Measurements from ENCODE around the gene OR5V1.

DNA sequence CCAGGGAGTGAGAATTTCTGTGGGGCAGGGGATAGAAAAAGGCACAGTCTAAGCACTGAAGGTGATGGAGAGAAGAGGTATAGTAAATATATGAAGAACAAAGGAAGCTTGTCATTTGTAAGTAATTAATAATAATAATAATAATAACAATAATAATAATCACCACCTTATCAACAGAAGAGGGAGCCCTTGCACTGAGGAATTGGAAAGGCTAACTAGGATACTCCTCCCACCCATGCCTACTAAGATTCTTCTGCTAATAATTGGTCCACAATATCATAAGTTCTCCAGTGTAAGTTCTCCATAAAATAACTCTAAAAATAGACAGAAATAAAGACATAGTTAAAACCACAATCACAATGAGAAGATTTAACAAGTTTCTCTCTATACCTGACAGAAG, 7.3 kb upstream of the OR5V1 start:
- TF ChIP-seq, protein P1, sequence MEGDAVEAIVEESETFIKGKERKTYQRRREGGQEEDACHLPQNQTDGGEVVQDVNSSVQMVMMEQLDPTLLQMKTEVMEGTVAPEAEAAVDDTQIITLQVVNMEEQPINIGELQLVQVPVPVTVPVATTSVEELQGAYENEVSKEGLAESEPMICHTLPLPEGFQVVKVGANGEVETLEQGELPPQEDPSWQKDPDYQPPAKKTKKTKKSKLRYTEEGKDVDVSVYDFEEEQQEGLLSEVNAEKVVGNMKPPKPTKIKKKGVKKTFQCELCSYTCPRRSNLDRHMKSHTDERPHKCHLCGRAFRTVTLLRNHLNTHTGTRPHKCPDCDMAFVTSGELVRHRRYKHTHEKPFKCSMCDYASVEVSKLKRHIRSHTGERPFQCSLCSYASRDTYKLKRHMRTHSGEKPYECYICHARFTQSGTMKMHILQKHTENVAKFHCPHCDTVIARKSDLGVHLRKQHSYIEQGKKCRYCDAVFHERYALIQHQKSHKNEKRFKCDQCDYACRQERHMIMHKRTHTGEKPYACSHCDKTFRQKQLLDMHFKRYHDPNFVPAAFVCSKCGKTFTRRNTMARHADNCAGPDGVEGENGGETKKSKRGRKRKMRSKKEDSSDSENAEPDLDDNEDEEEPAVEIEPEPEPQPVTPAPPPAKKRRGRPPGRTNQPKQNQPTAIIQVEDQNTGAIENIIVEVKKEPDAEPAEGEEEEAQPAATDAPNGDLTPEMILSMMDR (conservative IDR thresholded peaks at IDR 0.05; ENCODE audit: low read length) = no peak; the same call in 1 of the 2 replicates
- TF ChIP-seq EZH2phosphoT487 (IDR thresholded peaks at IDR 0.05; ENCODE audit: borderline replicate concordance, low read depth, low read length) = no peak

Measured in OCI-LY7 (cell line).